ENCODE results near the gene NOL8.

Gene NOL8

DNA sequence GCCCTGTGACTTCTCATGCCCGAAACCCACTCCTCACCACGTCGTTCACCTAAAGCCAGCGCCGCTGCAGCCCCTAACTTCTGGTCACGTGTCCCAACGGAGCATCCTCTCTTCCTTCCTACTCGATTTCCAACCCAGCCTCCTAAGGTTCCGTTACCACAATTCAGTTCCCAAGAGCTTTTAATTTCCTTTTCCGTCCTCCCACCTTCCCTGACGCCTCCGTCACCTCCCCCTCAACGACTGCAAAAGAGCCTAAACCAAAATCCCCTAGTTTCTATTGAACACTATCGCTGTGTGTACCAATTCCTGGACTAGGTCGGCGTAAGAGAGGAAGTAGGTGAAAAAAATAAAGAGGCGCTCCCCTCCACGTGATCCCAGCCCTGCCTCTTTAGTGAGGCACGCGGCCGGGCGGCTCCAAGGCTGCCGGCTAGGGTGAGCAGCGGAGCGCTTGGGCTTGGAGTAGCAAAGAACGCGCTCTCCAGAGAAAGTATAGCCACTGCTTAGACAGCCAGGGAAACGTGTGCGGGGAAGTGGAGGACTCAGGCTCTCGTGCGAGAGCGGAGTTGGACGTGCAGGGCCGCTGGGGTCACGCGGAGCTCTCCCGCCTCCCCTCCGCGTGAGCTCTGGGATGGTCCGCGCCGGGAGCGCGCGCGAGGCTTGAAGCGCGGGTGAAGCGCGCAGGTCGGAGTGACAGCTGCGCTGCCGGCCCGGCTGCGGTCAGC is at the start of gene NOL8, which contains the start of gene CENPP:
Gene NOL8 (minus strand): TSS at position 82 of the 722 bp plus-strand sequence. CDS start 1,189 bp downstream, outside the sequence.
Gene CENPP (plus strand): TSS at position 685 of the 722 bp plus-strand sequence.
- peak; percentile 92 for DNase-seq (ENCODE audit: low read depth)
- peak within 1 kb of the TSS; percentile 85 for H3K4me3 ChIP-seq (ENCODE audit: low read depth, low read length)
- TF ChIP-seq, protein P1, sequence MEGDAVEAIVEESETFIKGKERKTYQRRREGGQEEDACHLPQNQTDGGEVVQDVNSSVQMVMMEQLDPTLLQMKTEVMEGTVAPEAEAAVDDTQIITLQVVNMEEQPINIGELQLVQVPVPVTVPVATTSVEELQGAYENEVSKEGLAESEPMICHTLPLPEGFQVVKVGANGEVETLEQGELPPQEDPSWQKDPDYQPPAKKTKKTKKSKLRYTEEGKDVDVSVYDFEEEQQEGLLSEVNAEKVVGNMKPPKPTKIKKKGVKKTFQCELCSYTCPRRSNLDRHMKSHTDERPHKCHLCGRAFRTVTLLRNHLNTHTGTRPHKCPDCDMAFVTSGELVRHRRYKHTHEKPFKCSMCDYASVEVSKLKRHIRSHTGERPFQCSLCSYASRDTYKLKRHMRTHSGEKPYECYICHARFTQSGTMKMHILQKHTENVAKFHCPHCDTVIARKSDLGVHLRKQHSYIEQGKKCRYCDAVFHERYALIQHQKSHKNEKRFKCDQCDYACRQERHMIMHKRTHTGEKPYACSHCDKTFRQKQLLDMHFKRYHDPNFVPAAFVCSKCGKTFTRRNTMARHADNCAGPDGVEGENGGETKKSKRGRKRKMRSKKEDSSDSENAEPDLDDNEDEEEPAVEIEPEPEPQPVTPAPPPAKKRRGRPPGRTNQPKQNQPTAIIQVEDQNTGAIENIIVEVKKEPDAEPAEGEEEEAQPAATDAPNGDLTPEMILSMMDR (conservative IDR thresholded peaks at IDR 0.05; ENCODE audit: low read depth, low read length) = no peak

DNA sequence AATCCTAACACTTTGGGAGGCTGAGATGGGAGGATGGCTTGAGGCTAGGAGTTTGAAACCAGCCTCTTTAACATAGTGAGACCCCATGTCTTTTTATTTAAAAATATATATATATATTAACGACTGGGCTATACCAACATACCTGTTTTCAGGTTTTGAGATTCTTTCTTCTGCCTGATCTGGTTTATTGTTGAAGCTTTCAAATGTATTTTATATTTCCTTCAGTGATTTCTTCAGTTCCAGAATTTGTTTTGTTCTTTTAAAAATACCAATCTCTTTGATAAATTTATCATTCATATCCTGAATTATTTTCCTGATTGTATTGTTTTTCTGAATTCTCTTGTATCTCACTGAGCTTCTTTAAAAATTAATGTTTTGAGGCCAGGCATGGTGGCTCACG is 48.0 kb upstream of the NOL8 start:
- TF ChIP-seq, protein P1 (conservative IDR thresholded peaks at IDR 0.05; ENCODE audit: low read depth, low read length) = no peak
- no peak overlapping the region for H3K4me3 ChIP-seq (ENCODE audit: low read depth, low read length)
- no peak for DNase-seq (ENCODE audit: low read depth)

DNA sequence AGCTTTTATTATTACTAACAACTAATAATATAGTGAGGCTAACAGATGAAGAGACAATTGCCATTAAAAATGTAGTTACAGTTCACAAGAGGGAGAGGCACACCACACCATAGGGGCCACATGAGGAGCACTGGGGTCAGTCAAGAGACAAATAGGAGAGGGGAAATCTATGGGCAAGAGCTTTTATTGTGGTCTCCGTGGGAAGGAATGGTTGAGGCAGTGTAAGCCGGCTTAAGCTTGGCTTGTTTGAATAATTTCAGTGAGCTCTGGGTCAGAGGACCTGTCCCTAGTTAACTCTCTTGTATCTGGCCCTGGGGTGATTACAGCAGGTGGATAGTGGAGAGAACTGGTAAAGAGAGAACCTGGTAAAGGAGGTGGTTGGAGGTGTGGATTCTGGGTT is 43.9 kb upstream of the NOL8 start:
- no peak overlapping the region for H3K4me3 ChIP-seq (ENCODE audit: low read depth, low read length)
- TF ChIP-seq, protein P1 (conservative IDR thresholded peaks at IDR 0.05; ENCODE audit: low read depth, low read length) = no peak
- no peak for DNase-seq (ENCODE audit: low read depth)

DNA sequence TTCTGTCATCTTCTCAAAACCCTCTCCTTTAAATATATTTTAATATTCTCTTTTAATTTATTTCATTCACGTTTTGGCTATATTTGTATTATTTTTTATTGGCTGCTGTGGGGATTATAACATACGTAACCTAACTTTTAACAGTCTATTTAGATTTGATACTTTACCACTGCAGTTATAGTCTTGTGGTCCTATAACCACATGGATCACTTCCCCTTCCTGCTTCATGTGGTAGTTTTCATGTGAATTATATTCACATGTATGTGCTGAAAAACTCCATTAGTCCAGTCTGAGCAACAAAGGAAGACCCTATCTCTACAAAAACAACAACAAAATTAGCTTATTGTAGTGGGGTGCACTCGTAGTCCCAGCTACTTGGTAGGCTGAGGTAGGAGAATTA is 34.9 kb upstream of the NOL8 start:
- H3K4me3 ChIP-seq (ENCODE audit: low read depth, low read length) = no peak overlapping the region
- DNase-seq (ENCODE audit: low read depth) = no peak
- TF ChIP-seq, protein P1 (conservative IDR thresholded peaks at IDR 0.05; ENCODE audit: low read depth, low read length) = no peak

DNA sequence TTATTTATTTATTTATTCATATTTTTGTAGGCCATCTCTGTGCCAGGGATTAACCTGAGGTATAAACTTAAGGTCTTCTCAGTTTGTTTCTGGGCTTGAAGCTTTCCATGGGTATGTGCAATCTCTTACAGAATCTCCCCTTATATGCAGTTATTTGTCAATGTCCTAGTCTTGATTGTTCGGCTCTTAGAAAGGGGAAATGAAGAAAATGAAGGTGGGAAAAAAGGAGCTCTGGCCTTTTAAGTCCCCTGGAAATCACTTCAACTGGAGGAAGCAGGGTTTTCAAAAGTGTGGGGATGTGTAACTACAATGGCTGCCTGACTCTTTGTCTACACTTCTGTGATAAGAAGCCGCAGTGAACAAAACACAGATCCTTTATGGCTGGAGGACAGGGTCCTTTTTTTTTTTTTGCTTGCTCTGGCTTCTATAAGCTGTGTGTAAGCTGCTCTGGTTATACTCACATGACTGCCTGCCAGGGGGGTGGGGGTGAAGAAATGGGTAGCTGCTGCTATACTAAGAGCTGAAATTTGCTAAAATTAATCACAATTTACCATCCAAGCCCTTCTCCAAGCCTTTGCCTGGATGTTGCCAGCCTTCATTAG is 34.3 kb upstream of the NOL8 start:
- TF ChIP-seq, protein P1 (conservative IDR thresholded peaks at IDR 0.05; ENCODE audit: low read depth, low read length) = no peak
- no peak overlapping the region for H3K4me3 ChIP-seq (ENCODE audit: low read depth, low read length)
- no peak for DNase-seq (ENCODE audit: low read depth)

DNA sequence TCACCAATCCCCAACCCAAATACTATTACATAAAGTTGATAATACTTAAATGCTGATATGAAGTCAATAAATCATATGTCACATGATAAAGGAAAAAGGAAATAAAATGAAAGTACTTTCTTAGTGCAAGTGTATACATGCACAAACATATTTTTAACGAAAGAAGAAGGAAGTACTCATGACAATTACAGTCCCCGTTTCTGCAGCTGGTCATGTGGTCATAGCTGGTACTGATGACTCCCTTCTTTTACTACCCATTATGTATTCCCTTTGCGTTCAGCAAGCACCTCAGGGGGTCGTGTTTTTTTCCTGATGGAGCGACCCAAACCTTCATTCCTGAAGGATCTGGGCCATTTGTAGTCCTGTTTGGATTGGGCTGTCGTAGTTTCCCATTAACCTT is 27.9 kb upstream of the NOL8 start:
- DNase-seq (ENCODE audit: low read depth) = no peak
- no peak overlapping the region for H3K4me3 ChIP-seq (ENCODE audit: low read depth, low read length)
- TF ChIP-seq, protein P1 (conservative IDR thresholded peaks at IDR 0.05; ENCODE audit: low read depth, low read length) = no peak

All from choroid plexus epithelial cell (primary cell).